GM12872 (cell line): ENCODE data around the gene C7orf33.

Experiments
- TF ChIP-seq, protein P1 (sequence below): IDR thresholded peaks from 3 replicates; pipeline ENCODE4 v1.5.1; 2011; ENCODE audit warnings: low read depth, mild to moderate bottlenecking, low read length, moderate library complexity; ENCODE audit not compliant: insufficient read depth

Gene C7orf33

DNA sequence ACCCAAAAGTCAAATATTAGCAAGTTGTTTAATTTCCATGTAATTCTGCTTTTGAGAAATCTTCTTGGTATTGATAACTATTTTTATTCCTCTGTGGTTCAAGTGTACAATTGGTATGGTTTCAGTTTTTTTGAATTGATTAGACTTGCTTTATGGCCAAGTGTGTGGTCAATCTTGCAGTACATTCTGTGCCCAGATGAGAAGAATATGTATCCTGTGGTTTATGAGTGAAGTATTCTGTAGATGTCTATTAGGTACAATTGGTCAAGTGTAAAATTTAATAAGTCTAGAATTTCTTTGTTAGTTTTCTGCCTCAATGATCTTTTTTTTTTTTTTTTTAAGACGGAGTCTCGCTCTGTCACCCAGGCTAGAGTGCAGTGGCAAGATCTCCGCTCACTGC is 36.6 kb upstream of the C7orf33 start:
- TF ChIP-seq, protein P1, sequence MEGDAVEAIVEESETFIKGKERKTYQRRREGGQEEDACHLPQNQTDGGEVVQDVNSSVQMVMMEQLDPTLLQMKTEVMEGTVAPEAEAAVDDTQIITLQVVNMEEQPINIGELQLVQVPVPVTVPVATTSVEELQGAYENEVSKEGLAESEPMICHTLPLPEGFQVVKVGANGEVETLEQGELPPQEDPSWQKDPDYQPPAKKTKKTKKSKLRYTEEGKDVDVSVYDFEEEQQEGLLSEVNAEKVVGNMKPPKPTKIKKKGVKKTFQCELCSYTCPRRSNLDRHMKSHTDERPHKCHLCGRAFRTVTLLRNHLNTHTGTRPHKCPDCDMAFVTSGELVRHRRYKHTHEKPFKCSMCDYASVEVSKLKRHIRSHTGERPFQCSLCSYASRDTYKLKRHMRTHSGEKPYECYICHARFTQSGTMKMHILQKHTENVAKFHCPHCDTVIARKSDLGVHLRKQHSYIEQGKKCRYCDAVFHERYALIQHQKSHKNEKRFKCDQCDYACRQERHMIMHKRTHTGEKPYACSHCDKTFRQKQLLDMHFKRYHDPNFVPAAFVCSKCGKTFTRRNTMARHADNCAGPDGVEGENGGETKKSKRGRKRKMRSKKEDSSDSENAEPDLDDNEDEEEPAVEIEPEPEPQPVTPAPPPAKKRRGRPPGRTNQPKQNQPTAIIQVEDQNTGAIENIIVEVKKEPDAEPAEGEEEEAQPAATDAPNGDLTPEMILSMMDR: no peak

DNA sequence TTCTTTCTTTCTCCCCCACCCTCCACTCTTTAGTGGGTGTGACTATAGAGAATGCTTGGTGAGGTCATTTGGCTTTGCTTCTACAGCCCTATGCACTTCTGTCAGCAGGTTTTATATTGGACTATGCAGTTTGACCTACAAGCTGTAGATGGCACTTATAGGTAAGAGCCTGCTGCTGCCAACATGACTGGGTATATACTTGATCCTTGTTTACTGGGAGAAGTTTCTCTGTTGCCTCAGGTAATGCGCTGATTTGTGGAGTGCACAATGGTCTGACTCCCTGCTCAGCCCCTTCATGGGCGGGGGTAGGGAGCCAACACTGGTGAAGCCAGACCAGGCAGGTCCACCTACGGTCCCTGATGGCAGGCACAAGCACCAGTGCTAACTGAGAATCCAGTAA is 33.7 kb upstream of the C7orf33 start:
- TF ChIP-seq, protein P1: no peak

DNA sequence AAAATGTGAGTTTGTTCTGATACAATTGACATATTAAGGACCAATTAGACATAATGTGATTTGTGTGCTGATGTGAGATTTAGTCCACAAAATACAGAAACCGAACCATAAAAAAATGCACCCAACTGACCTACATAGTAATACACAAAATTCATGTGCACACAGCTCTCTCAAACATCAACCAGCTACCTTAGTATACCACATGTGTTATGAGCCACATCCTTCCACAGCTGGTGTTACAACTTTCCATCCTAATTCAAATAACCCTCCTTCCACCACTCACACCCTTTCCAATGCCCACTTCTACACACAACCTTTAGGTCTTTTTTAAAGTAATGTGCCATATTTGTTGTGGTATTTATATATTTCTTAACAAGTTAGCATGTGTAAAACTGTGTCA is 31.7 kb upstream of the C7orf33 start:
- TF ChIP-seq, protein P1: no peak

DNA sequence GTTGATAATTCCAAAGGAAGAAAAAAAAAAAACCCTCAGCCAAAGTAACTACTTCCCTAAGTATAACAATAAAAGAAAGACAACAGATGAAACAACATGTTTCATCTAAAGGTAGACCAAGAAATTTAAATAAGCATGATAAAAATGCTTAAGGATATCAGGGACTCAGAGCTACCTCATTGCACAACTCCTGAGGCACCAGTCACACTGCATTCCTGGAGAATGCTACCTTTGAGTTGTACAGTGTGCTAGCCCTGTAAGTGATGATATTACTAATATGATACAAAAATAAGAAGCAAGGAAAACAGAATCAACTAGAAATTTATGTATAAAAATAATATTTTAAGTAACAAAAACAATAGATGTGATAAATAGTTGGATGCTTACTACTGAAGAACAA is 29.5 kb upstream of the C7orf33 start:
- TF ChIP-seq, protein P1: no peak

DNA sequence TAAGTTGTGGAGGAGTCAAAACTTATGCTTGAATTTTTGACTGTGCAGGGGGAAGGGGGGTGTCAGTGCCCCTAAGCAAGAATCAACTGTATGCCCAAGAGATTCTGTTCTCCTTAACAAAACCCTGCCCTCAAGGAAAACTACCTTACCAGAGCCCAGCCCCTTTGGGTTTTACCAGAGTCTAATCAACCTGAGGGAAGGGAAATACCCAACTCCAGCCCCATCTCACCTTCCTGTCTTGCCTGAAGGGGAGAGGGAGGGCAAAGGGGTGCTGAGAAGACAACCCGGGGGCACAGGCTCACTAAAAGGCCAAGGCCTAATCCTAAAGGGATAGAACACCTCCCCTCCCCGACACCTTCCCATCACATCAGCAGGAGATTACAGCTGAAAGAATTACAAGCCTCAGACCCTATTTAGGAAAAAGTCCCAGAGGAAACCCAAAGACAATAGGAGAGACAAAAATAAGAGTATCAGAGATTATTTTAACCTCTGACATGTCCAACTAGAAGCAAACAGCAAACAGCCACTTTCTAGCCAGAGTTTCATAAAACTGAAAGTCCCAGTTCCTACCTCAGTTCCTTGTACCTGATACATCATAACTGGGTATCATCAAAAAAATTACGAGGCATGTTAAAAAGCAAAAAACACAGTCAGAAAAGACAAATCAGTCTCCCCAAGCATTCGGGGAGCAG is 26.8 kb upstream of the C7orf33 start:
- TF ChIP-seq, protein P1: no peak

DNA sequence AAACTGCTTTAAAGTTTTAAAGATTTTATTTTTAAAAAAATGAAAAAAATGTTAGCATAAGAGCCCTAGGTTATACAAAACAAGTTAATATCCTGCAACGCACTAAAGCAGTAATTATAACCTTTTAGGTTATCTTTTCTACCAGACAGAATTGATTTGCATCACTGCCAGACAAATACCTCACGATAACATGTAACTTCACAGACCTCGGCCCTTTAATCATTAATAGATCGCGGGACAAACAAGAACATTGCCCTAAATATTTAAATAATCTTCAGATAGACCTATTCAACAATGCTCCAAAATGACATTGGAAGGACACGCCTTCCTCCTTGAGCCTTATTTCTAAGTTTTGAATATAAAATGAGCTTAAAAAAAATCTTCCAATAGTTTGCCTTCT is 23.8 kb upstream of the C7orf33 start:
- TF ChIP-seq, protein P1: no peak

DNA sequence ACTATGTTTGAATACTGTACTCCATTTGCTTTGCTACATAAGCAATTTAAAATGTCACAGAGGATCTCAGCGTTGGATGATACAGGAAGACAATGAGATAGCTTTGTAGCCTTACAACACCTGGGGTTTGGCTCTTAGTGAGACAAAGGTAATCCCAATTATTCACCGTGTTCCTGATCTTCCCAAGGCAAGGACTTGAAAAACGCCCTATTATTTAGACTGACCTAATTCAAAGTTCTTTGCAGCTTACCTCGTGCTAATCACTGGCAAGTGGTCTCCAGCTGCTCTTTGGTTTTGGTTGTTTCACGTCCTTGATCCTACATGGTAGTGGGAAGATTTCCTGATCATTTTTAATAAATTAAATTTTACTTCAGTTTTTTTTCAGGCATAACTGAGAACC is 23.0 kb upstream of the C7orf33 start:
- TF ChIP-seq, protein P1: no peak

DNA sequence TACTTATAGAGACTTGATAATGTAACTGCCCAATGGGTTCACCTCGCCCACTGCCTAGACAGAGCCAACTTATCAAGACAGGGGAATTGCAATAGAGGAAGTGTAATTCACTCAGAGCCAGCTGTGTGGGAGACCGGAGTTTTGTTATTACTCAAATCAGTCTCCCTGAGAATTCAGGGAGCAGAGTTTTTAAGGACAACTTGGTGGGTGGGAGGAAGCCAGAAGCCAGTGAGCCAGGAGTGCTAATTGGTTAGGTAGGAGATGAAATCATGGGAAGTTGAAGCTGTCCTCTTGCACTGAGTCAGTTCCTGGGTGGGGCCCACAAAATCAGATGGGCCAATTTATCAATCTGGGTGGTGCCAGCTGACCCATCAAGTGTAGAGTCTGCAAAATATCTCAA is 20.1 kb upstream of the C7orf33 start:
- TF ChIP-seq, protein P1: no peak
